ENCODE results near the gene ZBP1.
A peak's percentile ranks its signal among the peaks of the same experiment; 100 is the strongest.

Gene ZBP1

DNA sequence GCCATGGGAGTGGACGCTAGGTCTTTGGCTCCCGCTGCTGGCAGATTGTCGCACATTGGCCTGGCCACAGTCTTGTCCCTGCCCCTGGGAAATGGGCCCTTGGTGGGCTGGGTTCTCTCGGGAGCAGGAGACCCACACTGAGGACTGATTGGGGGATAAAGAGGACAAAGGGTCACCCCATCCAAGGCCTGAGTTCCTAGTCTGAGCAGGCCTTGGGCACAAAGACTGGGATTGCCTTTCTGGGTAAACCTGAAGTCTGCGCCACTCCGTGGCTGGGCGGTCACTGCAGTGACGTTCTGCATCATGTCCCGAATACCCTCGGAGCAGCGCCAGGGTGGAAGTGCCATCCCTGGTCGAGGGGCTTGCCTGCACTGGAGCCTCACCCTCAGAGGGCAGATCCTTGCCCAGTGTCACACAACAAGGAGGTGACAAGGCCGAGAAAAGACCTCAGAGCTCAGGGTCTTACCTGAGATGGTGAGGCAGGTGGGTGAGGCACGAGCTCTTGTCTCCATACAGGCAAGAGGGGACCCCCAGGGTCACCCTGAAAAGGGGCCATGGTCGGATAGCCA lies 36.1 kb upstream of the ZBP1 start:
- no peak for TF ChIP-seq RAD21 (IDR thresholded peaks at IDR 0.05; ENCODE audit: low read depth)
- TF ChIP-seq ZBTB7A (IDR thresholded peaks at IDR 0.05; ENCODE audit: low read depth), result no peak
- TF ChIP-seq FOXM1 (IDR thresholded peaks at IDR 0.05; ENCODE audit: borderline replicate concordance, low read depth), result no peak
- no peak for TF ChIP-seq TEAD4 (IDR thresholded peaks at IDR 0.05)
- TF ChIP-seq TCF12 (IDR thresholded peaks at IDR 0.05; ENCODE audit: low read depth), result no peak
- no peak for TF ChIP-seq EGR1 (IDR thresholded peaks at IDR 0.05)
- TF ChIP-seq EP300 (IDR thresholded peaks at IDR 0.05; ENCODE audit: borderline replicate concordance), result no peak
- TF ChIP-seq, protein P1, sequence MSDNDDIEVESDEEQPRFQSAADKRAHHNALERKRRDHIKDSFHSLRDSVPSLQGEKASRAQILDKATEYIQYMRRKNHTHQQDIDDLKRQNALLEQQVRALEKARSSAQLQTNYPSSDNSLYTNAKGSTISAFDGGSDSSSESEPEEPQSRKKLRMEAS (IDR thresholded peaks at IDR 0.05), result no peak
- TF ChIP-seq TAF1 (IDR thresholded peaks at IDR 0.05; ENCODE audit: low read depth), result no peak
- TF ChIP-seq YY1 (IDR thresholded peaks at IDR 0.05; ENCODE audit: low read depth), result no peak

DNA sequence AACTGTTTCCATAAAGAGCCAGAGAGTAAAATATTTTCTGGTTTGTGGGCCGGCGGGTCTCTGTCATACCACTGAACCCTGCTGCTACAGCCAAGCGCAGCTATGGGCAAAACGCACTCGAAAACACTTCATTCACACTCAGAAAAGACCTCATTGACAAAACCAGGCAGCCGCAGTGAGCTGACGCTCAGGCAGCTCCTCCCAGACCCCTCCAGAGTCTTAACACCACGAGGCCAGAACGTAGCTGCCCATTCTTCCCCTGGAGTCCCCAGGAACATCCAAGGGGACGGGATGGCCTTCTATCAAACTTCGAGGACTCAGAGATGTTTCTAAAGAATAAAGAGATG lies 35.6 kb upstream of the ZBP1 start:
- TF ChIP-seq YY1 (IDR thresholded peaks at IDR 0.05; ENCODE audit: low read depth), result no peak
- no peak for TF ChIP-seq TAF1 (IDR thresholded peaks at IDR 0.05; ENCODE audit: low read depth)
- no peak for TF ChIP-seq NFIC (IDR thresholded peaks at IDR 0.05)
- TF ChIP-seq TEAD4 (IDR thresholded peaks at IDR 0.05), result no peak
- TF ChIP-seq CREB1 (IDR thresholded peaks at IDR 0.05; ENCODE audit: low read depth), result no peak
- no peak for TF ChIP-seq RAD21 (IDR thresholded peaks at IDR 0.05; ENCODE audit: low read depth)
- TF ChIP-seq, protein P2, sequence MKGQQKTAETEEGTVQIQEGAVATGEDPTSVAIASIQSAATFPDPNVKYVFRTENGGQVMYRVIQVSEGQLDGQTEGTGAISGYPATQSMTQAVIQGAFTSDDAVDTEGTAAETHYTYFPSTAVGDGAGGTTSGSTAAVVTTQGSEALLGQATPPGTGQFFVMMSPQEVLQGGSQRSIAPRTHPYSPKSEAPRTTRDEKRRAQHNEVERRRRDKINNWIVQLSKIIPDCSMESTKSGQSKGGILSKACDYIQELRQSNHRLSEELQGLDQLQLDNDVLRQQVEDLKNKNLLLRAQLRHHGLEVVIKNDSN (IDR thresholded peaks at IDR 0.05), result no peak
- no peak for TF ChIP-seq TCF12 (IDR thresholded peaks at IDR 0.05; ENCODE audit: low read depth)
- TF ChIP-seq, protein P1 (IDR thresholded peaks at IDR 0.05), result no peak
- no peak for TF ChIP-seq CEBPB (IDR thresholded peaks at IDR 0.05)
- TF ChIP-seq, protein P3, sequence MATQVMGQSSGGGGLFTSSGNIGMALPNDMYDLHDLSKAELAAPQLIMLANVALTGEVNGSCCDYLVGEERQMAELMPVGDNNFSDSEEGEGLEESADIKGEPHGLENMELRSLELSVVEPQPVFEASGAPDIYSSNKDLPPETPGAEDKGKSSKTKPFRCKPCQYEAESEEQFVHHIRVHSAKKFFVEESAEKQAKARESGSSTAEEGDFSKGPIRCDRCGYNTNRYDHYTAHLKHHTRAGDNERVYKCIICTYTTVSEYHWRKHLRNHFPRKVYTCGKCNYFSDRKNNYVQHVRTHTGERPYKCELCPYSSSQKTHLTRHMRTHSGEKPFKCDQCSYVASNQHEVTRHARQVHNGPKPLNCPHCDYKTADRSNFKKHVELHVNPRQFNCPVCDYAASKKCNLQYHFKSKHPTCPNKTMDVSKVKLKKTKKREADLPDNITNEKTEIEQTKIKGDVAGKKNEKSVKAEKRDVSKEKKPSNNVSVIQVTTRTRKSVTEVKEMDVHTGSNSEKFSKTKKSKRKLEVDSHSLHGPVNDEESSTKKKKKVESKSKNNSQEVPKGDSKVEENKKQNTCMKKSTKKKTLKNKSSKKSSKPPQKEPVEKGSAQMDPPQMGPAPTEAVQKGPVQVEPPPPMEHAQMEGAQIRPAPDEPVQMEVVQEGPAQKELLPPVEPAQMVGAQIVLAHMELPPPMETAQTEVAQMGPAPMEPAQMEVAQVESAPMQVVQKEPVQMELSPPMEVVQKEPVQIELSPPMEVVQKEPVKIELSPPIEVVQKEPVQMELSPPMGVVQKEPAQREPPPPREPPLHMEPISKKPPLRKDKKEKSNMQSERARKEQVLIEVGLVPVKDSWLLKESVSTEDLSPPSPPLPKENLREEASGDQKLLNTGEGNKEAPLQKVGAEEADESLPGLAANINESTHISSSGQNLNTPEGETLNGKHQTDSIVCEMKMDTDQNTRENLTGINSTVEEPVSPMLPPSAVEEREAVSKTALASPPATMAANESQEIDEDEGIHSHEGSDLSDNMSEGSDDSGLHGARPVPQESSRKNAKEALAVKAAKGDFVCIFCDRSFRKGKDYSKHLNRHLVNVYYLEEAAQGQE (IDR thresholded peaks at IDR 0.05; ENCODE audit: low read depth), result no peak
- no peak for TF ChIP-seq FOXM1 (IDR thresholded peaks at IDR 0.05; ENCODE audit: borderline replicate concordance, low read depth)
- no peak for TF ChIP-seq EGR1 (IDR thresholded peaks at IDR 0.05)
- no peak for TF ChIP-seq EP300 (IDR thresholded peaks at IDR 0.05; ENCODE audit: borderline replicate concordance)
- no peak for TF ChIP-seq ZBTB7A (IDR thresholded peaks at IDR 0.05; ENCODE audit: low read depth)

DNA sequence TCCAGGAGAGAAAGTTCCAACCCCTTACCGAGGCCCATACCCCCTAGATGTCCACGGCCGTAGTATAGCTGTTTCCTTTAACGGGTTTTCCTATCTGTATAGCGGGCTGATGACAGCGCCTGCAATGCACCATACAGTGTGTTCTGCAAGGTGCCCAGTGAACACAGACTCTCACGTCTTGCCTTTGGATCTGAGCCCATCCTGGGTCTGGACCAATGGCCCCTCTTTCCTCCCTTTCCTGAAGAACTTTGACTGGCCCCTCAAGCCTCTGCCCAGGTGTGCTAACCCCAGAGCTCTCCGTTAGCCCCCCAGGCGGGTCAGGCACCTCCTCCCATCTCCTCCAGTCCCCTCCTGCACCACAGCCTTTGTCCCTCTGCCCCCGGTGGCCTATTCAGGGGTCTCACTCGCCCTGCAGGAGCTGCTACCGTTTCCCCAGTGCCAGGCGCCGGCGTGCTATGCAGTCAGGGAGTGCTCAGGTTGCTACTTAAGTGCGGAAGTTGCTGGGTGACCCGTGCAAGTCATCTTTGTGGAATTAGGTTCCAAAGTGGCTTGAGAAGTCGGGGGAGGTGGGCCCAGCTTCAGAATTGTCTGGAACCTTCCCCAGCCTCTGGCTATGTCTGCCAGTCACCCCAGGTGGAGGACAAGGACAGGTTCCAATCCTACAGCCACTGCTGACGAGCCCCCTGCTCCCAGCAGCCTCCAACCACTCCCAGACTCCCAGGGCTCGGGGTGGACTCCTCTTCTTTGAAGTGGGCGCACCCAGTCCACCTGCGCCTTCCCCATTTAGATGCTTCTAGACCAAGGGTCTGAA lies 35.0 kb upstream of the ZBP1 start:
- TF ChIP-seq RAD21 (IDR thresholded peaks at IDR 0.05; ENCODE audit: low read depth) (no peak), EGR1 (IDR thresholded peaks at IDR 0.05) (no peak), TCF12 (IDR thresholded peaks at IDR 0.05; ENCODE audit: low read depth) (no peak)
- TF ChIP-seq, protein P3 (IDR thresholded peaks at IDR 0.05; ENCODE audit: low read depth), result no peak
- TF ChIP-seq, protein P1 (IDR thresholded peaks at IDR 0.05), result no peak

DNA sequence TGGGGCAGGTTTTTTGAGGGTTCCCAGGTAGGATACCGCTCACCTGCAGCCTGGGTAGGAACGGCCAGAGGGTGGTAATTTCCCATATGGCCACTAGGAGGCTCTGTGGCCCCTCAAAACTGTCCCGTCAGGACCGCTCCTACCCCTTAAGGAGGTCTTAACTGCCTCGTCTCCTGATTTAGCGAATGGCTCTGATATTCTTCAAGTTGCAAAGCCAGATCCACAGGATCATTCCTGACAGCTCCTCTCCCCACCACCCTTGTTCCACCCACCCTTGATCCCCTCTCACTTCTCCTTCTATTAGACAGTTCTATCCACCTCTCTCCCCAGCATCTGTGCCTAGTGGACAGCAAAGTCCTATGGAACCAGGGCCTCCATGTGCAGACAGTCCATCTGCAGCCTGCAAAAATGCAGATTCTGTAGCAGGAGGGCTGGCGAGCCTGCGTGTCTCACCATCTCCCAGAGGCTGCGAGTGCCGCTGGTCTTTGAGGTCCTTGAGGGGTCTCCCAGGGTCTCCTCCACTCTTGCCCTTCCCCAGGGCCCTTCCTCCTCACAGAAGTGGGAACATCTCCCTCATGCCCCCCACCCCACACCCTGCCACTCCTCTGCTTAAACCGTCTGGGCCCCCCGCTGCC lies 34.3 kb upstream of the ZBP1 start:
- TF ChIP-seq FOXM1 (IDR thresholded peaks at IDR 0.05; ENCODE audit: borderline replicate concordance, low read depth), result no peak
- TF ChIP-seq RAD21 (IDR thresholded peaks at IDR 0.05; ENCODE audit: low read depth), result peak; percentile 84
- TF ChIP-seq NFIC (IDR thresholded peaks at IDR 0.05), result no peak
- TF ChIP-seq TAF1 (IDR thresholded peaks at IDR 0.05; ENCODE audit: low read depth), result no peak
- TF ChIP-seq TEAD4 (IDR thresholded peaks at IDR 0.05), result no peak
- no peak for TF ChIP-seq CEBPB (IDR thresholded peaks at IDR 0.05)
- no peak for TF ChIP-seq EP300 (IDR thresholded peaks at IDR 0.05; ENCODE audit: borderline replicate concordance)
- TF ChIP-seq YY1 (IDR thresholded peaks at IDR 0.05; ENCODE audit: low read depth), result no peak

DNA sequence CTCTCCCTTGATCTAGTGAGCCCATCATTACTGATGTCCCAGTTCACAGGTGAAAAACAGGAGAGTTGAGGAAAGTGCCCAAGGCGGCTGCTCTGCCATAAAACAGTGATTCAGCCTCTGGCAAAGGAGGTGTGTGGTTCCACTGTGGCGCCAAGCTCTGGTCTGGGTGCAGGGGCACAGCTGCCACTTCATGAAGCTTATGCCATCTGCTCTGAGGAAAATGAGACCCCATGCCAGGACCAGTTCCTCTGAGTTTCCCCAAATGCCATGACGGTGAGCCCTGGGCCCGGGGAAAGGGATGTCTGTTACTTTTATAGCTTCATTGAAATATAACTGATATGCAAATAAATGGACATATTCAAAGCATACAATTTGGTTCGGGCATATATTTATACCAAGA lies 33.7 kb upstream of the ZBP1 start:
- TF ChIP-seq FOXM1 (IDR thresholded peaks at IDR 0.05; ENCODE audit: borderline replicate concordance, low read depth) (no peak), CEBPB (IDR thresholded peaks at IDR 0.05) (no peak)

DNA sequence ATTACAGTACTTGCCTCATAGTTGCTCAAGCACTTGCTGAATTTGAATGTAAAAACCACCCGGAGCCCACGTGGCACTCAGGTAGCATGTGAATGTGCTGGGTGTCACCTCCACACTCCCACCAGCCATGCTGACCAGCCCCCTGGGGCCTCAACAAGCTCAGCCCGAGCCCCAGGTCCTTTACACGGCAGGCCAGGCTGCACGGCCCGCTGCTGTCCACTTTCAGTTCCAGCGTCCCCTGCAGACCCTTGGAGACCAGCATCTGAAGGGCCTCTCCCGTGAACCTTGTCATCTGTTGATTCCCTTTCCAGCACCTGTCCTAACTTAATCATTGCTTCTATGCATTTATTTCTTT lies 33.3 kb upstream of the ZBP1 start:
- TF ChIP-seq NFIC (IDR thresholded peaks at IDR 0.05), result no peak
- no peak for TF ChIP-seq ZBTB7A (IDR thresholded peaks at IDR 0.05; ENCODE audit: low read depth)
- TF ChIP-seq, protein P1 (IDR thresholded peaks at IDR 0.05), result no peak
- TF ChIP-seq EP300 (IDR thresholded peaks at IDR 0.05; ENCODE audit: borderline replicate concordance), result no peak
- TF ChIP-seq CREB1 (IDR thresholded peaks at IDR 0.05; ENCODE audit: low read depth), result no peak
- TF ChIP-seq TCF12 (IDR thresholded peaks at IDR 0.05; ENCODE audit: low read depth), result no peak
- no peak for TF ChIP-seq EGR1 (IDR thresholded peaks at IDR 0.05)
- TF ChIP-seq, protein P3 (IDR thresholded peaks at IDR 0.05; ENCODE audit: low read depth), result no peak
- TF ChIP-seq, protein P2 (IDR thresholded peaks at IDR 0.05), result no peak
- TF ChIP-seq RAD21 (IDR thresholded peaks at IDR 0.05; ENCODE audit: low read depth), result no peak
- no peak for TF ChIP-seq CEBPB (IDR thresholded peaks at IDR 0.05)
- TF ChIP-seq TAF1 (IDR thresholded peaks at IDR 0.05; ENCODE audit: low read depth), result no peak
- no peak for TF ChIP-seq YY1 (IDR thresholded peaks at IDR 0.05; ENCODE audit: low read depth)
